Measurements from ENCODE around the gene DAAM1. TPM values are rescaled to one million over a fixed set of nuclear protein-coding genes. Genes with fewer than 3 reads are reported as not detected.

DAAM1 gene
- total RNA-seq, 4 donors from 2014 or later: 40.0 to 86.7 (median 57.6) TPM

- H3K27ac ChIP-seq: no peak overlapping the region
- H3K4me1 ChIP-seq: peaks cover 0 to 43% (median 2%) of the 10 kb centered on the region in 4 donors
- TF ChIP-seq EP300 (IDR thresholded peaks at IDR 0.05): no peak
- TF ChIP-seq, protein P1, sequence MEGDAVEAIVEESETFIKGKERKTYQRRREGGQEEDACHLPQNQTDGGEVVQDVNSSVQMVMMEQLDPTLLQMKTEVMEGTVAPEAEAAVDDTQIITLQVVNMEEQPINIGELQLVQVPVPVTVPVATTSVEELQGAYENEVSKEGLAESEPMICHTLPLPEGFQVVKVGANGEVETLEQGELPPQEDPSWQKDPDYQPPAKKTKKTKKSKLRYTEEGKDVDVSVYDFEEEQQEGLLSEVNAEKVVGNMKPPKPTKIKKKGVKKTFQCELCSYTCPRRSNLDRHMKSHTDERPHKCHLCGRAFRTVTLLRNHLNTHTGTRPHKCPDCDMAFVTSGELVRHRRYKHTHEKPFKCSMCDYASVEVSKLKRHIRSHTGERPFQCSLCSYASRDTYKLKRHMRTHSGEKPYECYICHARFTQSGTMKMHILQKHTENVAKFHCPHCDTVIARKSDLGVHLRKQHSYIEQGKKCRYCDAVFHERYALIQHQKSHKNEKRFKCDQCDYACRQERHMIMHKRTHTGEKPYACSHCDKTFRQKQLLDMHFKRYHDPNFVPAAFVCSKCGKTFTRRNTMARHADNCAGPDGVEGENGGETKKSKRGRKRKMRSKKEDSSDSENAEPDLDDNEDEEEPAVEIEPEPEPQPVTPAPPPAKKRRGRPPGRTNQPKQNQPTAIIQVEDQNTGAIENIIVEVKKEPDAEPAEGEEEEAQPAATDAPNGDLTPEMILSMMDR (IDR thresholded peaks at IDR 0.05): no peak
- TF ChIP-seq POLR2A (IDR thresholded peaks at IDR 0.05): no peak
- no peak overlapping the region for H3K4me3 ChIP-seq
- no peaks in the 10 kb centered on the region for H3K9me3 ChIP-seq
- H3K36me3 ChIP-seq: no peaks in the 10 kb centered on the region
- no peaks in the 10 kb centered on the region for H3K27me3 ChIP-seq
- no peak for DNase-seq (ENCODE audit: low spot score in 2 of 2)
- 60 to 62% methylated on average over 3 of the region's 3 CpGs for WGBS, 2 donors
Observed at GRCh38 chr14:59310633-59311032, 122.2 kb downstream of the DAAM1 start.

- TF ChIP-seq, protein P1 (IDR thresholded peaks at IDR 0.05): no peak
- TF ChIP-seq EP300 (IDR thresholded peaks at IDR 0.05) (no peak), POLR2A (IDR thresholded peaks at IDR 0.05) (no peak)
- H3K4me1 ChIP-seq: peaks cover 0 to 43% (median 5%) of the 10 kb centered on the region in 4 donors
- H3K9me3 ChIP-seq: no peaks in the 10 kb centered on the region
- H3K27ac ChIP-seq: no peak overlapping the region
- DNase-seq (ENCODE audit: low spot score in 2 of 2): no peak
- no peaks in the 10 kb centered on the region for H3K36me3 ChIP-seq
- no peaks in the 10 kb centered on the region for H3K27me3 ChIP-seq
- 95 to 99% methylated on average over 3 of the region's 3 CpGs for WGBS, 2 donors
- H3K4me3 ChIP-seq: no peak overlapping the region
Observed at GRCh38 chr14:59311723-59312122, 123.3 kb downstream of the DAAM1 start.

- no peaks in the 10 kb centered on the region for H3K27me3 ChIP-seq
- 42 to 49% methylated on average over 3 of the region's 3 CpGs for WGBS, 2 donors
- H3K27ac ChIP-seq: peak overlapping the region in 1 of 4 donors; percentile 1
- DNase-seq (ENCODE audit: low spot score in 2 of 2): no peak
- TF ChIP-seq, protein P1 (IDR thresholded peaks at IDR 0.05): no peak
- TF ChIP-seq EP300 (IDR thresholded peaks at IDR 0.05) (no peak), POLR2A (IDR thresholded peaks at IDR 0.05) (no peak)
- peaks cover 0 to 51% (median 9%) of the 10 kb centered on the region in 4 donors for H3K4me1 ChIP-seq
- H3K4me3 ChIP-seq: no peak overlapping the region
- H3K9me3 ChIP-seq: no peaks in the 10 kb centered on the region
- H3K36me3 ChIP-seq: no peaks in the 10 kb centered on the region
Observed at GRCh38 chr14:59313144-59313651, 124.7 kb downstream of the DAAM1 start.

DNA sequence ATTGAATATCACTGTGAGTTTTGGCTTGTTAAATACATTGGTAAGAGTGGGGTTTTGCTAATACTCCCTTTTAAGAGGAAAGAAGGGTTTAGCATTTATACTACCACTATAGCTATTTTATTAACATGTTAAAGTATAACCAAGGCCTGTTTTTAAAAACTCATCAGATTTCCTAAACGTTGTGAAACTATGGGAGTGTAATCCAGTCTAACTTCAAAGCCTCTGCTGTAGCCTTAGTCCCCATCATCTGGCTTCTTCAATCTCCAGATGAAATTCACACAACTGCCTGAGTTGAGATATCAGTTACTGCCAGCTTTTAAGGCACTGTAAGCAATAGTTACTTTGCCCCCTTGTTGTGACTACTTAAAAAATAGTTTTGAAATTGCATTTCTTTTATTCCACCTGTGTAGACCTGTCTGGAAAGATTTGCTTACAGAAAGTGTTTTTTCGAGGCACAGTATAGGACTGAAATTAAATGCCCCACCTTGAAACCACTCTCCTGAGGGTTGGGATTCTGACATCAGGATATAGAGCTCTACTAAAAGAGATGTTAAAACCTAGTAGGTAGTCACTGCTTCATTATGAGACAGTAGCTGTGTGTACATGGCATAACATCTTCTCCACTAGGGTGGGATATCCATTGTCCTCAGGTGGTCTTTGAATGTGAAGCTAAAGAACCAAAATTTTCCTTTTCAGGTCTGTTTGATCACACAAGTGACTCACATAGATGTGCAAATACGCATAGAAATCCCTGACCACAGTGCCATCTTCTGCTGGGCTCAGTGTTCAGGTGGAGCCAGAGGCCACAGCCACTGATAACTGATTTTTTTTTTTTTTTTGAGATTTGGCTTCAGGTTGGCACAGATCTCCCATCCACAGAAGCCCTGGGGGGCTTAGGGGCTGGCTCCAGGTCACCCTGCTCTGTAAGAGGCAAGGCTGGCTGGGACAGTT, 125.5 kb downstream of the DAAM1 start:
- no peaks in the 10 kb centered on the region for H3K36me3 ChIP-seq
- no peaks in the 10 kb centered on the region for H3K9me3 ChIP-seq
- WGBS, 2 donors: 81 to 85% methylated on average over 3 of the region's 3 CpGs
- H3K27me3 ChIP-seq: no peaks in the 10 kb centered on the region
- no peak for TF ChIP-seq EP300 (IDR thresholded peaks at IDR 0.05)
- TF ChIP-seq POLR2A (IDR thresholded peaks at IDR 0.05): no peak
- TF ChIP-seq, protein P1 (IDR thresholded peaks at IDR 0.05): no peak
- no peak overlapping the region for H3K4me3 ChIP-seq
- H3K4me1 ChIP-seq: peaks cover 0 to 52% (median 12%) of the 10 kb centered on the region in 4 donors
- no peak overlapping the region for H3K27ac ChIP-seq
- no peak for DNase-seq (ENCODE audit: low spot score in 2 of 2)
